ENCODE measurements around the gene ARHGEF17.

ARHGEF17 gene

GRCh38 chr11:73396985-73397384 is 88.9 kb downstream of the ARHGEF17 start:
- DNase-seq = no peak

- no peak for DNase-seq
These were observed 89.5 kb downstream of the ARHGEF17 start for GRCh38 chr11:73397468-73398131.

GRCh38 chr11:73398132-73398526 is 90.1 kb downstream of the ARHGEF17 start:
- no peak for DNase-seq

GRCh38 chr11:73398721-73399120 is 90.6 kb downstream of the ARHGEF17 start:
- no peak for DNase-seq

GRCh38 chr11:73399159-73399590 is 91.1 kb downstream of the ARHGEF17 start:
- peak; percentile 40 for DNase-seq

- no peak for DNase-seq
These were observed 91.6 kb downstream of the ARHGEF17 start for GRCh38 chr11:73399636-73400035.

GRCh38 chr11:73400293-73400692 is 92.2 kb downstream of the ARHGEF17 start:
- no peak for DNase-seq

- no peak for DNase-seq
These were observed 93.3 kb downstream of the ARHGEF17 start for GRCh38 chr11:73401217-73401923.

- DNase-seq = peak; percentile 45
These were observed 94.1 kb downstream of the ARHGEF17 start for GRCh38 chr11:73401924-73402833.

- DNase-seq = peak; percentile 30
These were observed 94.7 kb downstream of the ARHGEF17 start for GRCh38 chr11:73402834-73403185.

- DNase-seq = no peak
These were observed 95.5 kb downstream of the ARHGEF17 start for GRCh38 chr11:73403541-73403940.

- peak; percentile 56 for DNase-seq
These were observed 96.0 kb downstream of the ARHGEF17 start for GRCh38 chr11:73404048-73404447.

GRCh38 chr11:73404506-73405145 is 96.5 kb downstream of the ARHGEF17 start:
- DNase-seq = no peak

- DNase-seq = no peak
These were observed 97.1 kb downstream of the ARHGEF17 start for GRCh38 chr11:73405146-73405510.

- no peak for DNase-seq
These were observed 98.1 kb downstream of the ARHGEF17 start for GRCh38 chr11:73406131-73406530.

- no peak for DNase-seq
These were observed 98.5 kb downstream of the ARHGEF17 start for GRCh38 chr11:73406619-73407018.

GRCh38 chr11:73409431-73409830 is 101.4 kb downstream of the ARHGEF17 start:
- DNase-seq = no peak

GRCh38 chr11:73410627-73411026 is 102.6 kb downstream of the ARHGEF17 start:
- peak; percentile 65 for DNase-seq

- no peak for DNase-seq
These were observed 103.0 kb downstream of the ARHGEF17 start for GRCh38 chr11:73411031-73411430.

GRCh38 chr11:73412308-73412707 is 104.2 kb downstream of the ARHGEF17 start:
- no peak for DNase-seq

- no peak for DNase-seq
These were observed 105.2 kb downstream of the ARHGEF17 start for GRCh38 chr11:73413256-73413655.

- DNase-seq = peak; percentile 90
These were observed 107.0 kb downstream of the ARHGEF17 start for GRCh38 chr11:73414977-73415651.

Data from fibroblast of skin of right biceps (primary cell).